GM21515 (cell line): ENCODE data around the gene ZNF518B.
A peak's percentile ranks its signal among the peaks of the same experiment; 100 is the strongest.
"Not testable (repeated sequence)": the region's sequence is repeated elsewhere in the genome, so short reads cannot be mapped to it uniquely, and the experiment has no call there.

Experiments
- ATAC-seq: cut with Tn5 transposase; IDR thresholded peaks from one replicate; pipeline ENCODE4 v1.9.1; 2021; ENCODE audit not compliant: unreplicated experiment

The ZNF518B gene

DNA sequence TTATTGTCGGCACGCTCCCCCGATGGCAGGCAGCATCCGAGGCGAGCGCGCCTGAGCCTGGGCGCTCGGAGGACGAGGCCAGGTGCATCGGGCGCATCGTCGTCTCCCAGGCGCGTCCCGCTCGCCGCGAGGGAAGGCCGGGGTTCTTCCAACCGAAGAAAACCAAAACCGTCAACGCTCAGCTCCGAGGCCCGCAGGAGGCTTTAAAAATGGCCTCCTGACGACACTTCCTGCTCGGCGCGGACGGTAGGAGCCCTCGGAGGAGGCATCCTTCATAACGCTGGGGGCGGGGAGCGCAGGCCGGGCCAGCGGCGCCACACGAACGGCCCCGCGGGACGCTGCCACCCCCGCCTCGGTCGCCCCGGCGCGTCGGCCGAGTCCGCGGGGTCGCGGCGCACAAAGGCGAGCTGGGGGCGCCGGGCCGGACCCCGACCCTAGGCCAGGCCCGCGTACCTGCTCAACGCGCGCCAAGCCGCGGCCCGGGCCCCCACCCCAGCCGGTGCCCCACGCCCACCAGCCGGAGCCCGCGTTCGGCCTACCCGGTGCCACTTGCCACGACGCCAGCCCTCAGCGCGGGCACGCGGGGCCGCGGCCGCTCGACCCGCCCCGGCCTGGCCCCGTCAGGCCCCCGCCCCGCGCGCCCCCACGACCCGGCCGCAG lies 501 bp downstream of the ZNF518B start:
- ATAC-seq = peak; percentile 63

DNA sequence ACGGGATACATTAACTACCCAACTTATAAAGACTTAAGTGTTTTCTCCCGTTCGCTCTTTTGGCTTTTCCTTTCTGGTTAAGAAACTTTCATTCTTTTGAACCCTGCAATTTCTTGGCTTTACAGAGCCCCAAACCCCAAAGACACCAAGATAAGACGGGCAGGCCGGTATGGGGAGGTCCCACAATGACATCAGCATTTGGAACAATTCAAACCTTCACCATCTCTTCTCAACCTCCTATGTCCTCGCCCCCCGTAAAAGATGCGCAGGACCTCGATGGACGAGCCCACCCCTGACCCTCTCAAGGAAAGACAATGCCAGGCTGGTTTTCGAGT lies 999 bp downstream of the ZNF518B start:
- ATAC-seq = no peak

GRCh38 chr4:10455133-10455532 lies 2.1 kb downstream of the ZNF518B start:
- no peak for ATAC-seq

- ATAC-seq = no peak
Observed at GRCh38 chr4:10454726-10455125, 2.5 kb downstream of the ZNF518B start.

DNA sequence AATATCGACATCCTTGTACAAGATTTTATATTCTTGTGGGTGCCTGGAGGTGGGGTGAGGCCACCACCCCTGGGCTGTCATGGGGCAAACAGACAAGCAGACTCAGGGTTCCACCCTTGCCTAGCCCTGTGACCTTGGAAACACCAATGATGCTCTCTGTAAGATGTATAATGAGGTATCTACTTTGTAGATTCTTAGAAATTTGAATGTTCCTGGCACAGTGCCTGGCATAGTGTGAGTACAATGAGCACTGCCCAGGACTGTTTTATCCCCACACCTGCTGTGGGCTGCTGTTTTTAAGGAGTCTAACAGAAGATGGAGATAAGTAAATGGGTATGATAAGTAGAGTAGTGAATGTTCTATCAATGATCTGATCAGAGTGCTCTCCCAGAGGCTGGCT lies 3.1 kb downstream of the ZNF518B start:
- no peak for ATAC-seq

GRCh38 chr4:10448991-10449390 lies 8.2 kb downstream of the ZNF518B start:
- no peak for ATAC-seq

DNA sequence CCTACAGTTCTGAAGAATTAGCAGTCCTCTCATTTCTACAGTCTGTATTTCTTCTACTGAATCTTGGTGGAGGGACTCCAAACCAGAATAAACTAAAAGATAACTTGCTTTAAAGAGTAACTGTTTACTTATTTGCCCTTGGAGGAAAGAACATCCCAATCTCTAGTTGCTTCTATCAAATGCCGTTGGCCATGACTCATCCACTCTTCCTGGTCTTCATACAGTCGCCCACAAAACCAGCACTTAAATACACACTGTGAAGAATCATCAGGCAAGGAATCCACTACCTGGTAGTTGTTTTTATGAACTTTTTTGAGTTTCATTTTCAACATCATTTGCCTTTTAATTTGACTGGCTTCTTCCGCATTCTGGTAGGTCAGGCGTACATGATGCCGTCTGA lies 14.2 kb downstream of the ZNF518B start:
- no peak for ATAC-seq

GRCh38 chr4:10441512-10441911 lies 15.7 kb downstream of the ZNF518B start:
- ATAC-seq = no peak

DNA sequence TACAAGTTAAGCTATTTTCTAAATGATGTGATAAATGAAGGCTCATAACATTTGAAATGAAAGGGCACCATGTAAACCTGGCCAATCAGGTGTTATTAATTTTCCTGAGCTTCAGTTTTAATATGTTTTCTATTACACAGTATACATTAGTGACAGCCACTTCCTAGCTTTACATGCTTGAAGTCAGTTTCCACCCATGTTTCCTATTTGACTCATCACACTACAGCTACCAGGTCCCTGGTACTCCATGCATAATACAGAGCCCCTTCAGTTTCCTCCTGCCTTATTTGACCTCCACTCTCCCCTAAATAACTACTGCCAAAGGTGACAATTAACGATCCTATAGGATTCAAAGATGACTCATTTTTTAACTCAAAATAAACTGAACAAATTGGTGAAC lies 18.3 kb downstream of the ZNF518B start:
- no peak for ATAC-seq

- ATAC-seq = no peak
Observed at GRCh38 chr4:10437735-10438134, 19.5 kb downstream of the ZNF518B start.

- ATAC-seq = not testable (repeated sequence)
Observed at GRCh38 chr4:10427680-10428079, 29.5 kb downstream of the ZNF518B start.

GRCh38 chr4:10421344-10422055 lies 35.7 kb downstream of the ZNF518B start:
- no peak for ATAC-seq

GRCh38 chr4:10417740-10418139 lies 39.5 kb downstream of the ZNF518B start:
- no peak for ATAC-seq

GRCh38 chr4:10416441-10416840 lies 40.8 kb downstream of the ZNF518B start:
- ATAC-seq = no peak

DNA sequence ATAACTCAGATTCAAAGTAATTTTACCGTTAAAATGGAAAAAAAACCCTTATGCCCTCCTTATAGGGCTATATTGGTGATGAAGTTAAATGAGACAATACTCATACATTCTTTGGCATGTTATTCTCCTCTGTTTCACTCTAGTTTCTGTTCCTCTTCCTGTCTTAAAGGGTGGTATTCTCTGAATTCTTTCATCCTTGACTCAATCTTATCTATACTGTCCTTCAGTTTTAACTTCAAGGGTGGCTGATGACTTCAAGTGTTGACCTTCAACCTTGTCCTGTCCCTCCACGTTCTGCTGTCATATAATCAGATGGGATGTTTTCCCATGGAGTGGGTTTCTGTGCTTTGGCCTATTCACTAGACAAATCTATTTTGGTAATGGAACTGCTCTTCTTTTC lies 44.0 kb downstream of the ZNF518B start:
- peak; percentile 86 for ATAC-seq

DNA sequence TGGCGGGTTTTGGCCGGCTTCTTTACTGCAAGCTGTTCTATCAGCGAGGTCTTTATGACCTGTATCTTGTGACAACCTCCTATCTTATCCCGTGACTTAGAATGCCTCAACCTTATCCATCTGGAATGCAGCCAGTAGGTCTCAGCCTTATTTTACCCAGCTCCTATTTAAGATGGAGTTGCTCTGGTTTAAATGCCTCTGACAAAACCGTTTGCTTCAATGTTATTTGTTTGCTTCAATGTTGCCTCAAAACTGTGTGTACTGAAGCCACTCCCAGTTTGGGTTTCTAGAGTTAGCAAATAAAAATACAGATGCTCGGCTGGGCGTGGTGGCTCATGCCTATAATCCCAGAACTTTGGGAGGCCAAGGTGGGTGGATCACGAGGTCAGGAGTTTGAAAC lies 51.6 kb downstream of the ZNF518B start:
- ATAC-seq = no peak

DNA sequence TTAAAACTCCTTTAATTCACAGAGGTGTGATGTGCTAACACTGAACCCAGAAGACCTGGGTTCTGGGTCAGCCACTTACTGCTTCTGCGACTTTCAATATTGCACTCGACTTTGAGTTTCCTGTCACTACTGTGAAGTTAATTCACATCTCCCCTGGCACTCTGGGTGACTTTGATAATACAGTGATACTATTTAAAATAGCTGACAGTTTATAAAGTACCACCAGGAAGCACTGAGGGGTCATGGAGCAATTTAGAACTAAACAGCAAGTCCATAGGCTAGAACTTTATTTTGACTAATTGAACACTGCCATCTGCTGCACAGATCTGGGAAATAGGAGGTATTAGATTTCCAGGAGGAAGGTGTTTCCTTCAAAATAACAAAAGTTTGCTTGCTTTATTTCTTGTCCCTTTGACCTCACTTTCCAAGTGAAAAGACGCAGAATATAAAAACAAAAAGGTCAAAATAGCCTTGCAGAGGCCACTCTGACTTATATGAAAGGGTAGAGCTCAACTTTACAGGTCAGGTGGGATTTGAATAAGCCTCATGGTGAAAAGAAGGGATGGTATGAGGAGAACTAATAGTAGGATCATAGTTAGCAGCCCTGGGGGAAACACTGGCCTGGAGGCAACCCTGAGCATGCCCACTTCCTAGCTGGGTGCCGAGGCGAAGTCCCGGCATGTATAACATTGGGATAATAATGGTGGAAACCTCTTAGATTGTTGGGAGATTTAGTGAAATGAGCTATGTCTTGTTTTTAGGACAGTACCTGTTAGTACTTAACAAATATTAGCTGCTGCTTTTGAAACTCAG lies 53.4 kb downstream of the ZNF518B start:
- no peak for ATAC-seq

- ATAC-seq = no peak
Observed at GRCh38 chr4:10395971-10396580, 61.1 kb downstream of the ZNF518B start.
